IMR-90 (cell line): ENCODE data around the gene TIE1. TPM values are rescaled to one million over a fixed set of nuclear protein-coding genes. Genes with fewer than 3 reads are reported as not detected.

Experiments used
- ATAC-seq: fragments of 200-7000 bp; cut with Tn5 transposase; 2 replicates; pipeline ENCODE4 v1.9.1; 2020; ENCODE audit warnings: low read depth, mild to moderate bottlenecking, moderate library complexity
- BruUV-seq: library from RNA; stranded (reverse); fragments of 400-500 nt; replicated peaks from 2 replicates; lab custom pipeline; 2021; lab: Mats Ljungman, UMichigan
- CTCF ChIA-PET: fragments of 300-600 bp; formaldehyde crosslinking; extraction: SDS; loops from one replicate; lab custom pipeline; 2021; ENCODE audit warnings: antibody characterized with exemption; lab: Yijun Ruan, JAX
- POLR2A ChIA-PET: fragments of 300-600 bp; sonication (Branson Sonifier 250); formaldehyde crosslinking; loops from one replicate; lab custom pipeline; 2022; ENCODE audit warnings: antibody characterized with exemption; ENCODE audit not compliant: unreplicated experiment; lab: Charles Lee
- DNase-seq: peaks from one replicate; pipeline ENCODE4 v3.0.0; 2013
- H2AFZ ChIP-seq: replicated peaks from 2 replicates; pipeline ENCODE3; 2013; ENCODE audit warnings: low read length, mild to moderate bottlenecking; ENCODE audit not compliant: poor library complexity
- H2AK5ac ChIP-seq: 2 replicates; pipeline ENCODE4 v1.6.1; 2013; ENCODE audit warnings: low read depth, low read length, inconsistent platforms
- H2AK9ac ChIP-seq: replicated peaks from 2 replicates; pipeline ENCODE3; 2013; ENCODE audit warnings: mild to moderate bottlenecking, low read depth, low read length, moderate library complexity; ENCODE audit not compliant: poor library complexity
- H2BK120ac ChIP-seq: 2 replicates; pipeline ENCODE4 v1.6.1; 2013; ENCODE audit warnings: low read depth, low read length, inconsistent platforms
- H2BK15ac ChIP-seq: 3 replicates; pipeline ENCODE4 v1.6.1; 2013; ENCODE audit warnings: low read depth, low read length, inconsistent platforms
- H2BK20ac ChIP-seq: 2 replicates; pipeline ENCODE4 v1.6.1; 2013; ENCODE audit warnings: low read depth, mild to moderate bottlenecking, inconsistent platforms, low read length, moderate library complexity
- H2BK5ac ChIP-seq: 2 replicates; pipeline ENCODE4 v1.6.1; 2013; ENCODE audit warnings: mild to moderate bottlenecking, low read depth, low read length, inconsistent platforms; ENCODE audit not compliant: poor library complexity, severe bottlenecking
- H3K14ac ChIP-seq: replicated peaks from 2 replicates; pipeline ENCODE4 v1.6.1; 2013; ENCODE audit warnings: low read depth, low read length, inconsistent platforms
- H3K18ac ChIP-seq: 2 replicates; pipeline ENCODE4 v1.6.1; 2013; ENCODE audit warnings: low read depth, low read length, control low read depth
- H3K23ac ChIP-seq: 2 replicates; pipeline ENCODE4 v1.6.1; 2013; ENCODE audit warnings: low read depth, low read length, inconsistent platforms
- H3K27ac ChIP-seq: 2 replicates; pipeline ENCODE4 v1.5.1; 2013; ENCODE audit warnings: mild to moderate bottlenecking, control low read depth, low read length; ENCODE audit not compliant: insufficient read depth
- H3K27me3 ChIP-seq: 2 replicates; pipeline ENCODE4 v1.6.1; 2013; ENCODE audit warnings: low read length; ENCODE audit not compliant: control insufficient read depth, insufficient read depth
- H3K36me3 ChIP-seq: 2 replicates; pipeline ENCODE4 v1.6.1; 2013; ENCODE audit warnings: low read length, mixed read lengths; ENCODE audit not compliant: control insufficient read depth, insufficient read depth
- H3K4ac ChIP-seq: 2 replicates; pipeline ENCODE4 v1.6.1; 2013; ENCODE audit warnings: low read depth, low read length, inconsistent platforms
- H3K4me1 ChIP-seq: 2 replicates; pipeline ENCODE4 v1.6.1; 2013; ENCODE audit warnings: low read length, mixed read lengths; ENCODE audit not compliant: control insufficient read depth, insufficient read depth
- H3K4me2 ChIP-seq: 2 replicates; pipeline ENCODE4 v1.6.1; 2013; ENCODE audit warnings: low read depth, mild to moderate bottlenecking, control low read depth, low read length, moderate library complexity
- H3K4me3 ChIP-seq: 2 replicates; pipeline ENCODE4 v1.5.1; 2013; ENCODE audit warnings: low read depth, mild to moderate bottlenecking, control low read depth, low read length, moderate library complexity; ENCODE audit not compliant: insufficient read depth
- H3K56ac ChIP-seq: 2 replicates; pipeline ENCODE4 v1.6.1; 2013; ENCODE audit warnings: low read length, inconsistent platforms; ENCODE audit not compliant: insufficient read depth; ENCODE audit errors: extremely low read depth
- H3K79me1 ChIP-seq, 2 experiments: 2 replicates each; pipeline ENCODE4 v1.6.1; 2013; ENCODE audit warnings: low read length in 2 of 2, inconsistent platforms in 1 of 2, low read depth in 1 of 2
- H3K9ac ChIP-seq: 2 replicates; pipeline ENCODE4 v1.6.1; 2013; ENCODE audit warnings: low read depth, low read length, control low read depth
- H3K9me1 ChIP-seq: 2 replicates; pipeline ENCODE4 v1.6.1; 2013; ENCODE audit warnings: low read length, inconsistent platforms; ENCODE audit not compliant: insufficient read depth
- H3K9me3 ChIP-seq: 2 replicates; pipeline ENCODE4 v1.6.1; 2013; ENCODE audit warnings: low read length; ENCODE audit not compliant: control insufficient read depth, insufficient read depth
- H4K20me1 ChIP-seq: 2 replicates; pipeline ENCODE4 v1.6.1; 2013; ENCODE audit warnings: low read length, inconsistent platforms; ENCODE audit not compliant: insufficient read depth
- H4K5ac ChIP-seq: 2 replicates; pipeline ENCODE4 v1.6.1; 2013; ENCODE audit warnings: mild to moderate bottlenecking, low read depth, low read length, control low read depth
- H4K8ac ChIP-seq, 2 experiments: 2 replicates each; pipeline ENCODE4 v1.6.1; 2013; ENCODE audit warnings: low read depth in 2 of 2, low read length in 2 of 2, control low read depth in 1 of 2, inconsistent platforms in 1 of 2
- H4K91ac ChIP-seq: 2 replicates; pipeline ENCODE4 v1.6.1; 2013; ENCODE audit warnings: low read depth, low read length, inconsistent platforms; ENCODE audit not compliant: insufficient read depth
- BHLHE40 ChIP-seq: fragments of 150-350 bp; IDR thresholded peaks from 2 replicates; pipeline ENCODE4 v1.6.1; 2016; ENCODE audit warnings: mild to moderate bottlenecking, low read depth, low read length
- FOS ChIP-seq: fragments of 150-350 bp; IDR thresholded peaks from 2 replicates; pipeline ENCODE4 v1.6.1; 2016; ENCODE audit warnings: low read depth, low read length
- MXI1 ChIP-seq: IDR thresholded peaks from 2 replicates; pipeline ENCODE4 v1.6.1; 2012; ENCODE audit warnings: low read depth, mild to moderate bottlenecking, low read length, moderate library complexity, borderline replicate concordance
- RFX5 ChIP-seq: IDR thresholded peaks from 2 replicates; pipeline ENCODE4 v1.8.0; 2012; ENCODE audit warnings: low read depth, mild to moderate bottlenecking, low read length, moderate library complexity
- SMC3 ChIP-seq: fragments of 150-350 bp; IDR thresholded peaks from 2 replicates; pipeline ENCODE4 v1.6.1; 2016; ENCODE audit warnings: low read depth, mild to moderate bottlenecking, antibody characterized with exemption, low read length, moderate library complexity
- WGBS, 2 experiments: methylation state at CpG; one replicate each; pipeline versions ENCODE4 v1.1.5 to v1.1.7; 2013; ENCODE audit warnings: missing lambda C conversion rate in 2 of 2; ENCODE audit not compliant: insufficient read length in 1 of 2; ENCODE audit errors: extremely low coverage in 2 of 2; 5-methylcytosine and 5-hydroxymethylcytosine counted together
- dilution Hi-C: fragments of 300-500 bp; cut with HindIII; formaldehyde crosslinking; loops from one replicate; pipeline ENCODE4 v1.14.3; 2018; ENCODE audit warnings: low sequenced_read_pairs; ENCODE audit not compliant: unreplicated experiment
- in situ Hi-C: fragments of 300-500 bp; cut with MboI; formaldehyde crosslinking; loops from 3 replicates; pipeline ENCODE4 v1.14.3; 2019; ENCODE audit warnings: low sequenced_read_pairs, inconsistent platforms, mixed read lengths
- intact Hi-C: fragments of 100-400 bp; cut with micrococcal nuclease; formaldehyde crosslinking; loops from 2 replicates; pipeline ENCODE4 v1.10.0; 2022
- polyA plus RNA-seq, 3 experiments: library from polyadenylated mRNA; depleted of rRNA; stranded (reverse); fragments of >200 nt; gene quantifications; 2 replicates each; pipeline ENCODE4 v1.2.3, GENCODE V29; 2012; ENCODE audit warnings: low replicate concordance in 1 of 3
- total RNA-seq: library from RNA; depleted of rRNA; stranded (reverse); fragments of >200 nt; gene quantifications from 2 replicates; pipeline ENCODE4 v1.2.3, GENCODE V29; 2012

TIE1 gene
- total and polyA plus RNA-seq, 2 of the 4 experiments (the other 2 are of a cell fraction), result 2.3 to 7.5 TPM

GRCh38 chr1:43358746-43359693, 58.2 kb downstream of the TIE1 start, which contains the start of gene CDC20:
CDC20 (plus strand) TSS chr1:43358981; CDS start chr1:43359216, 235 bp downstream.
- TF ChIP-seq MXI1 (peak; percentile 100), FOS (peak; percentile 42; the same call in 1 of the 2 replicates), RFX5 (no peak), SMC3 (no peak), BHLHE40 (no peak)
- intact Hi-C loops, result loop anchor here (1.0 kb wide), 2 partner anchors 121 to 132 kb away; no protein-coding TSS in a partner anchor

More at GRCh38 chr1:43358746-43359693, 58.2 kb downstream of the TIE1 start, which contains the start of gene CDC20:
- peaks cover 9% of the 10 kb centered on the region; the same call in 1 of the 2 replicates for H3K4me1 ChIP-seq
- peak within 1 kb of the TSS; percentile 87 for H3K4me2 ChIP-seq
- H3K27ac ChIP-seq, result peak within 1 kb of the TSS; percentile 94
- H2AK5ac ChIP-seq, result peak within 1 kb of the TSS; percentile 90
- peaks cover 3 to 38% of the 10 kb centered on the region in 2 experiments; a peak in 3 of 4 replicates for H3K79me1 ChIP-seq
- H3K18ac ChIP-seq, result peak within 1 kb of the TSS; percentile 48
- POLR2A ChIA-PET, result interaction anchor here (0.8 to 1.0 kb wide), 3 partner anchors 9 to 132 kb away, joined by 3 to 4 read pairs (median 3); partner anchors contain the start of gene ELOVL1
- DNase-seq, result peak; percentile 92
- H4K20me1 ChIP-seq, result peaks cover 10% of the 10 kb centered on the region; the same call in 1 of the 2 replicates
- 0% methylated on average over 18 of the region's 59 CpGs; no CpG with 5 or more reads in 1 of the 2 experiments for WGBS, 2 experiments
- H3K23ac ChIP-seq, result peak within 1 kb of the TSS; percentile 63
- H3K56ac ChIP-seq, result peak within 1 kb of the TSS; percentile 77
- peak within 1 kb of the TSS; percentile 90 for H2AK9ac ChIP-seq
- peaks cover 31% of the 10 kb centered on the region for H3K36me3 ChIP-seq
- in situ Hi-C loops, result loop anchor here (10.0 kb wide), 1 partner anchor 124 kb away; no protein-coding TSS in a partner anchor
- peak; percentile 96 for ATAC-seq
- H3K4ac ChIP-seq, result peak within 1 kb of the TSS; percentile 92
- H2BK15ac ChIP-seq, result peak within 1 kb of the TSS; percentile 72; the same call in 1 of the 3 replicates
- peak within 1 kb of the TSS; percentile 79 for H4K5ac ChIP-seq
- H4K91ac ChIP-seq, result peak within 1 kb of the TSS; percentile 75
- dilution Hi-C loops, result no loop called here
- H3K4me3 ChIP-seq, result peak within 1 kb of the TSS; percentile 75
- H3K27me3 ChIP-seq, result no peaks in the 10 kb centered on the region
- peak within 1 kb of the TSS; percentile 69 for H2BK120ac ChIP-seq
- H3K14ac ChIP-seq, result peak within 1 kb of the TSS; percentile 91
- H2BK5ac ChIP-seq, result peak within 1 kb of the TSS; percentile 78
- H3K9ac ChIP-seq, result peak within 1 kb of the TSS; percentile 90
- H4K8ac ChIP-seq, result peak within 1 kb of the TSS; percentile 79 to 93
- peak within 1 kb of the TSS; percentile 90 for H2AFZ ChIP-seq
- BruUV-seq, result TSS peak; percentile 77
- peaks cover 12% of the 10 kb centered on the region; the same call in 1 of the 2 replicates for H3K9me1 ChIP-seq
- CTCF ChIA-PET, result interaction anchor here (0.9 to 1.9 kb wide), 3 partner anchors 10 to 132 kb away, joined by 3 to 8 read pairs (median 3); no protein-coding TSS in a partner anchor
- no peaks in the 10 kb centered on the region for H3K9me3 ChIP-seq
- H2BK20ac ChIP-seq, result peak within 1 kb of the TSS; percentile 0; the same call in 1 of the 2 replicates
